CD8-positive, alpha-beta memory T cell (primary cell): ENCODE measurements around the gene MSS51. TPM values are rescaled to one million over a fixed set of nuclear protein-coding genes. Genes with fewer than 3 reads are reported as not detected.

Source experiments
- CTCF ChIA-PET: fragments of 350-600 bp; sonication (Branson Sonifier 250); formaldehyde crosslinking; loops from one replicate; lab custom pipeline; 2021; ENCODE audit warnings: antibody characterized with exemption; lab: Charles Lee
- POLR2A ChIA-PET: fragments of 350-600 bp; sonication (Branson Sonifier 250); formaldehyde crosslinking; loops from one replicate; lab custom pipeline; 2021; ENCODE audit warnings: antibody characterized with exemption; lab: Charles Lee
- DNase-seq, 5 donors: peaks; one replicate each; pipeline versions ENCODE4 v3.0.0 to v3.0.0-alpha.2; 2020 to 2022; ENCODE audit warnings: mixed read lengths in 1 of 5
- H3K27ac ChIP-seq: one replicate; pipeline ENCODE4 v1.7.0; 2013; ENCODE audit warnings: low read depth, mild to moderate bottlenecking, low read length, moderate library complexity
- H3K27me3 ChIP-seq: 2 replicates; pipeline ENCODE4 v1.7.0; 2013; ENCODE audit warnings: low read length, mild to moderate bottlenecking; ENCODE audit not compliant: insufficient read depth, poor library complexity, severe bottlenecking
- H3K36me3 ChIP-seq: 2 replicates; pipeline ENCODE4 v1.7.0; 2013; ENCODE audit warnings: mild to moderate bottlenecking, low read length, moderate library complexity; ENCODE audit not compliant: insufficient read depth
- H3K4me1 ChIP-seq: 2 replicates; pipeline ENCODE4 v1.7.0; 2013; ENCODE audit warnings: mild to moderate bottlenecking, low read length, moderate library complexity; ENCODE audit not compliant: insufficient read depth
- H3K4me3 ChIP-seq: 2 replicates; pipeline ENCODE4 v1.7.0; 2013; ENCODE audit warnings: mild to moderate bottlenecking, low read length
- H3K9me3 ChIP-seq: 2 replicates; pipeline ENCODE4 v1.7.0; 2013; ENCODE audit warnings: mild to moderate bottlenecking, low read length
- H3K27ac Mint-ChIP-seq, 8 donors: one replicate each; pipeline ENCODE4 v1.8.0; 2020 to 2021; ENCODE audit warnings: mixed read lengths in 8 of 8, mild to moderate bottlenecking in 6 of 8, inconsistent platforms in 3 of 8, moderate library complexity in 3 of 8
- H3K27me3 Mint-ChIP-seq, 2 donors: one replicate each; pipeline ENCODE4 v1.8.0; 2020 to 2021; ENCODE audit warnings: mixed read lengths in 2 of 2, mild to moderate bottlenecking in 1 of 2, moderate library complexity in 1 of 2
- H3K36me3 Mint-ChIP-seq, 3 donors: one replicate each; pipeline ENCODE4 v1.8.0; 2020 to 2021; ENCODE audit warnings: mixed read lengths in 3 of 3, inconsistent platforms in 1 of 3, mild to moderate bottlenecking in 1 of 3
- H3K4me1 Mint-ChIP-seq, 3 donors: one replicate each; pipeline ENCODE4 v1.8.0; 2020 to 2021; ENCODE audit warnings: mixed read lengths in 3 of 3, inconsistent platforms in 1 of 3, mild to moderate bottlenecking in 1 of 3
- H3K4me3 Mint-ChIP-seq, 7 donors: one replicate each; pipeline ENCODE4 v1.8.0; 2020 to 2021; ENCODE audit warnings: mixed read lengths in 7 of 7, mild to moderate bottlenecking in 6 of 7, moderate library complexity in 4 of 7, inconsistent platforms in 2 of 7
- H3K9me3 Mint-ChIP-seq, 5 donors: one replicate each; pipeline ENCODE4 v1.8.0; 2020 to 2022; ENCODE audit warnings: mixed read lengths in 5 of 5, mild to moderate bottlenecking in 3 of 5, moderate library complexity in 2 of 5, inconsistent platforms in 1 of 5
- polyA plus RNA-seq: library from polyadenylated mRNA; unstranded; fragments of 300-500 nt; fragmentation: Illumina TruSeq; gene quantifications from one replicate; pipeline ENCODE4 v1.2.3, GENCODE V29; 2021
- total RNA-seq, 2 experiments: library from RNA; stranded (reverse); gene quantifications; one replicate each; pipeline ENCODE4 v1.2.3, GENCODE V29; 2021

The MSS51 gene
- 1 to 10 TPM; 1.5 TPM for total RNA-seq
- 0.14 TPM for polyA plus RNA-seq

- Histone ChIP-seq H3K36me3 (peaks cover 11% of the 10 kb centered on the region), H3K4me1 (peaks cover 9% of the 10 kb centered on the region), H3K27ac (no peak within 1 kb of the TSS), H3K4me3 (no peak within 1 kb of the TSS), H3K9me3 (no peaks in the 10 kb centered on the region), H3K27me3 (no peaks in the 10 kb centered on the region)
- no peak for DNase-seq
- H3K27me3 Mint-ChIP-seq = no peaks in the 10 kb centered on the region
- H3K27ac Mint-ChIP-seq = peak within 1 kb of the TSS in 7 of 8 donors; percentile 21 to 86 (median 69)
- ChIA-PET POLR2A (no interaction called here), CTCF (no interaction called here)
- H3K4me3 Mint-ChIP-seq = peak within 1 kb of the TSS in 1 of 7 donors; percentile 17
- H3K4me1 Mint-ChIP-seq = peaks cover 3 to 12% (median 10%) of the 10 kb centered on the region in 3 donors
- H3K36me3 Mint-ChIP-seq = peaks cover 0 to 29% (median 3%) of the 10 kb centered on the region in 3 donors
- no peaks in the 10 kb centered on the region for H3K9me3 Mint-ChIP-seq
Observed at GRCh38 chr10:73433538-73433867, at the start of gene MSS51. Gene MSS51 (minus strand): TSS chr10:73433561. CDS start chr10:73428284, 5,277 bp downstream.

- ChIA-PET POLR2A (interaction anchor here (0.6 to 2.6 kb wide), 2 partner anchors 15 to 58 kb away, joined by 4 to 16 read pairs; partner anchors contain the start of gene PPP3CB), CTCF (interaction anchor here (0.7 kb wide), 1 partner anchor 137 kb away, joined by 3 read pairs; no protein-coding TSS in a partner anchor)
- H3K4me3 Mint-ChIP-seq = peak overlapping the region in 3 of 7 donors; percentile 1 to 61 (median 56)
- H3K27ac Mint-ChIP-seq = peak overlapping the region in 4 of 8 donors; percentile 9 to 73 (median 32)
- peaks cover 13% of the 10 kb centered on the region for H3K36me3 ChIP-seq
- no peaks in the 10 kb centered on the region for H3K9me3 Mint-ChIP-seq
- peaks cover 24 to 52% (median 44%) of the 10 kb centered on the region in 3 donors for H3K4me1 Mint-ChIP-seq
- H3K27me3 ChIP-seq = no peaks in the 10 kb centered on the region
- no peak for DNase-seq
- H3K4me3 ChIP-seq = no peak overlapping the region
- H3K27me3 Mint-ChIP-seq = no peaks in the 10 kb centered on the region
- no peak overlapping the region for H3K27ac ChIP-seq
- peaks cover 1 to 50% (median 11%) of the 10 kb centered on the region in 3 donors for H3K36me3 Mint-ChIP-seq
- no peaks in the 10 kb centered on the region for H3K4me1 ChIP-seq
- no peaks in the 10 kb centered on the region for H3K9me3 ChIP-seq
Observed at GRCh38 chr10:73480158-73480557, 46.8 kb upstream of the MSS51 start.

GRCh38 chr10:73478636-73479035 lies 45.3 kb upstream of the MSS51 start:
- no peak overlapping the region for H3K4me3 ChIP-seq
- no peaks in the 10 kb centered on the region for H3K27me3 Mint-ChIP-seq
- no peak overlapping the region for H3K27ac ChIP-seq
- peak overlapping the region in 1 of 7 donors; percentile 32 for H3K4me3 Mint-ChIP-seq
- H3K27ac Mint-ChIP-seq = peak overlapping the region in 6 of 8 donors; percentile 10 to 73 (median 72)
- H3K27me3 ChIP-seq = no peaks in the 10 kb centered on the region
- H3K36me3 ChIP-seq = peaks cover 13% of the 10 kb centered on the region
- no peak for DNase-seq
- CTCF ChIA-PET = interaction anchor here (0.8 kb wide), 1 partner anchor 17 kb away, joined by 3 read pairs; no protein-coding TSS in a partner anchor
- no peaks in the 10 kb centered on the region for H3K4me1 ChIP-seq
- H3K9me3 ChIP-seq = no peaks in the 10 kb centered on the region
- POLR2A ChIA-PET = interaction anchor here (0.6 to 2.6 kb wide), 2 partner anchors 17 to 326 kb away, joined by 3 to 16 read pairs; partner anchors contain the start of gene PPP3CB
- peaks cover 5 to 52% (median 14%) of the 10 kb centered on the region in 3 donors for H3K36me3 Mint-ChIP-seq
- no peaks in the 10 kb centered on the region for H3K9me3 Mint-ChIP-seq
- peaks cover 24 to 47% (median 44%) of the 10 kb centered on the region in 3 donors for H3K4me1 Mint-ChIP-seq

GRCh38 chr10:73471226-73471625 lies 37.9 kb upstream of the MSS51 start:
- Histone ChIP-seq H3K9me3 (no peaks in the 10 kb centered on the region), H3K27me3 (no peaks in the 10 kb centered on the region), H3K4me3 (no peak overlapping the region), H3K4me1 (no peaks in the 10 kb centered on the region), H3K27ac (no peak overlapping the region), H3K36me3 (peaks cover 9% of the 10 kb centered on the region)
- H3K4me3 Mint-ChIP-seq = no peak overlapping the region
- no peak for DNase-seq
- H3K4me1 Mint-ChIP-seq = peaks cover 5 to 17% (median 8%) of the 10 kb centered on the region in 3 donors
- H3K36me3 Mint-ChIP-seq = peaks cover 8 to 69% (median 27%) of the 10 kb centered on the region in 3 donors
- POLR2A ChIA-PET = no interaction called here
- H3K27me3 Mint-ChIP-seq = no peaks in the 10 kb centered on the region
- CTCF ChIA-PET = no interaction called here
- peak overlapping the region in 1 of 8 donors; percentile 37 for H3K27ac Mint-ChIP-seq
- H3K9me3 Mint-ChIP-seq = no peaks in the 10 kb centered on the region

- Histone ChIP-seq H3K4me1 (no peaks in the 10 kb centered on the region), H3K36me3 (peaks cover 9% of the 10 kb centered on the region), H3K4me3 (no peak overlapping the region), H3K27ac (no peak overlapping the region), H3K27me3 (no peaks in the 10 kb centered on the region), H3K9me3 (no peaks in the 10 kb centered on the region)
- DNase-seq = no peak
- peaks cover 3 to 72% (median 26%) of the 10 kb centered on the region in 3 donors for H3K36me3 Mint-ChIP-seq
- H3K27ac Mint-ChIP-seq = peak overlapping the region in 2 of 8 donors; percentile 22 to 81
- no peaks in the 10 kb centered on the region for H3K9me3 Mint-ChIP-seq
- no peaks in the 10 kb centered on the region for H3K27me3 Mint-ChIP-seq
- ChIA-PET CTCF (no interaction called here), POLR2A (no interaction called here)
- peaks cover 5 to 17% (median 8%) of the 10 kb centered on the region in 3 donors for H3K4me1 Mint-ChIP-seq
- no peak overlapping the region for H3K4me3 Mint-ChIP-seq
Observed at GRCh38 chr10:73469579-73469978, 36.2 kb upstream of the MSS51 start.

- peaks cover 5 to 17% (median 8%) of the 10 kb centered on the region in 3 donors for H3K4me1 Mint-ChIP-seq
- H3K9me3 Mint-ChIP-seq = no peaks in the 10 kb centered on the region
- peaks cover 9% of the 10 kb centered on the region for H3K36me3 ChIP-seq
- H3K27me3 ChIP-seq = no peaks in the 10 kb centered on the region
- no peak overlapping the region for H3K4me3 Mint-ChIP-seq
- peak overlapping the region in 3 of 8 donors; percentile 27 to 47 (median 43) for H3K27ac Mint-ChIP-seq
- CTCF ChIA-PET = no interaction called here
- DNase-seq = no peak
- no peak overlapping the region for H3K27ac ChIP-seq
- no peak overlapping the region for H3K4me3 ChIP-seq
- H3K27me3 Mint-ChIP-seq = no peaks in the 10 kb centered on the region
- POLR2A ChIA-PET = no interaction called here
- H3K9me3 ChIP-seq = no peaks in the 10 kb centered on the region
- no peaks in the 10 kb centered on the region for H3K4me1 ChIP-seq
- H3K36me3 Mint-ChIP-seq = peaks cover 0 to 70% (median 31%) of the 10 kb centered on the region in 3 donors
Observed at GRCh38 chr10:73467206-73467605, 33.8 kb upstream of the MSS51 start.

GRCh38 chr10:73465978-73466726 lies 32.8 kb upstream of the MSS51 start:
- H3K9me3 Mint-ChIP-seq = no peaks in the 10 kb centered on the region
- Histone ChIP-seq H3K27me3 (no peaks in the 10 kb centered on the region), H3K4me3 (no peak overlapping the region), H3K36me3 (peaks cover 9% of the 10 kb centered on the region), H3K27ac (no peak overlapping the region), H3K9me3 (no peaks in the 10 kb centered on the region), H3K4me1 (no peaks in the 10 kb centered on the region)
- peaks cover 5 to 17% (median 8%) of the 10 kb centered on the region in 3 donors for H3K4me1 Mint-ChIP-seq
- H3K4me3 Mint-ChIP-seq = no peak overlapping the region
- H3K27me3 Mint-ChIP-seq = no peaks in the 10 kb centered on the region
- ChIA-PET POLR2A (no interaction called here), CTCF (interaction anchor here (0.6 kb wide), 1 partner anchor 268 kb away, joined by 6 read pairs; no protein-coding TSS in a partner anchor)
- H3K36me3 Mint-ChIP-seq = peaks cover 0 to 68% (median 24%) of the 10 kb centered on the region in 3 donors
- no peak for DNase-seq
- H3K27ac Mint-ChIP-seq = peak overlapping the region in 2 of 8 donors; percentile 14 to 56

- no peaks in the 10 kb centered on the region for H3K9me3 Mint-ChIP-seq
- ChIA-PET CTCF (no interaction called here), POLR2A (no interaction called here)
- Histone ChIP-seq H3K9me3 (no peaks in the 10 kb centered on the region), H3K27ac (no peak overlapping the region), H3K27me3 (no peaks in the 10 kb centered on the region), H3K4me1 (no peaks in the 10 kb centered on the region), H3K36me3 (peaks cover 3% of the 10 kb centered on the region), H3K4me3 (no peak overlapping the region)
- peaks cover 0 to 4% (median 4%) of the 10 kb centered on the region in 3 donors for H3K4me1 Mint-ChIP-seq
- H3K27me3 Mint-ChIP-seq = no peaks in the 10 kb centered on the region
- peaks cover 3 to 44% (median 22%) of the 10 kb centered on the region in 3 donors for H3K36me3 Mint-ChIP-seq
- DNase-seq = no peak
- no peak overlapping the region for H3K4me3 Mint-ChIP-seq
- peak overlapping the region in 4 of 8 donors; percentile 4 to 92 (median 35) for H3K27ac Mint-ChIP-seq
Observed at GRCh38 chr10:73460897-73461296, 27.5 kb upstream of the MSS51 start.
